Cerebellar cortex (tissue), 1 donor: ENCODE results near the gene ZNF506.
"Not testable (repeated sequence)": the region's sequence is repeated elsewhere in the genome, so short reads cannot be mapped to it uniquely, and the experiment has no call there.

Source experiments
- DNase-seq: peaks from one replicate; pipeline ENCODE4 v3.0.0-alpha.2; 2015; ENCODE audit warnings: low spot score

The ZNF506 gene

DNA sequence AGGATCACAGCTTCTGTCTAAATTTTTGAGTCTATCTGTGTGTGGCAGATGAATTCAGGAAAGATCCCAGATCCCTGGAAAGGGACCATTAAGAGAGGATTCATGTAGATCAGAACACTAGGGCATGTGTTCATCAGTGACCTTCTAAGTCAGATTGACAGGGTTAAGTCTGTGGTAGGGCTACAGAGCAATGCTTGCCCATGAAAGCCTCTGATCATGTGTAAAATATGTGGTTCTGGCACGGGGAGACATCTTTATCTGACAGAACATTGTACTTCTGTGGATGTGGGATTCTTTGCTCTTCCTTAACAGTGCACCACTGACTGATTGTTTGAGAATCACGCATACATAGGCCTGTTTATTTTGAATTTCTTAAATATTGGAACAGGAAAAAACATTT lies 42.9 kb downstream of the ZNF506 start:
- no peak for DNase-seq

DNA sequence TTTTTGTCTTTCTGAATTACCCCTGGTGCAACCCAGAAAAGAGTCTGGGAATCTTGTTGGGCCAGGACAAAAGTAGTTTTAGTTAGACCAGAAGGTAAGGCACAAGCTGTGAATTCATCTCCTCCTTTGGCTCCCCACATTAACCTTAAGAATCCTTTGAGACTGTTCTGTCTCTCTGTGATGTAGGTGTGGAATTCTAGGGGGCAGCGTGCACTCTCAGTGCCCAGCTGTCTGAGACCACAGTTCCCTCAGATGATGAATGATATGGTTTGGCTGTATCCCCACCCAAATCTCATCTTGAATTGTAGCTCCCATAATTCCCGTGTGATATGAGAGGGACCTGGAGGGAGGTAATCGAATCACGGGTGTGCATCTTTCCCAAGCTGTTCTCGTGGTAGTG lies 43.9 kb downstream of the ZNF506 start:
- DNase-seq = no peak

GRCh38 chr19:19776206-19777008 lies 45.1 kb downstream of the ZNF506 start:
- DNase-seq = peak; percentile 100

- no peak for DNase-seq
Observed at GRCh38 chr19:19775891-19776205, 45.7 kb downstream of the ZNF506 start.

DNA sequence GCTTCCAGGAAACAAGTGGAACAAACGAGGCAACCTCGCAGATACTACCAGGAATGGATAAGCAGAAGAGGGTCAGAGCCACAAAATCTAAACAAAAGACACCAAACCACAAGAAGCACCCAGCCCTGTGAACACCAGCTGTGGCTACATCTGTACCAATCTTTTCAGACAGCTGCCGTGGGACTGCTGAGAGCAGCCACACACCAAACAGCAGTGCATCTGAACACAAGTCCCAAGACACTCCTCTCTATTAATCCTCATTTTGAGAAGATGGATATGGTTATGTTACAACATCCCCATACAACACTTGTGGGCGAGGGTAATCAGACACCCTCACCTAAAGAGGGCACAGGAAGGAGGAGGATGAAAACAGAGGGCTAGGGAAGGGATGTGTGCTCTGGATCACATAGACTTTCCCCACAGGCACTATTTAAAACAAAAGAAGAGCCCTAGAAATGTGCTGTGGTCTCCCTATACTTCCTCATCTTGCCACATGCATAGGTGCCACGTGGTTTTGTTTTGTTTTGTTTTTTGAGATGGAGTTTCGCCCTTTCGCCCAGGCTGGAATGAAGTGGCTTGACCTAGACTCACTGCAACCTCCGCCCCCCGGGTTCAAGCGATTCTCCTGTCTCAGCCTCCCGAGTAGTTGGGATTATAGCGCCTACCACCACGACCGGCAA lies 47.1 kb downstream of the ZNF506 start:
- DNase-seq = no peak

- DNase-seq = not testable (repeated sequence)
Observed at GRCh38 chr19:19771963-19772362, 49.6 kb downstream of the ZNF506 start.

GRCh38 chr19:19769971-19770370 lies 51.6 kb downstream of the ZNF506 start:
- DNase-seq = not testable (repeated sequence)

- DNase-seq = no peak
Observed at GRCh38 chr19:19758164-19758563, 63.4 kb downstream of the ZNF506 start.

- no peak for DNase-seq
Observed at GRCh38 chr19:19752760-19753403, 68.7 kb downstream of the ZNF506 start.

DNA sequence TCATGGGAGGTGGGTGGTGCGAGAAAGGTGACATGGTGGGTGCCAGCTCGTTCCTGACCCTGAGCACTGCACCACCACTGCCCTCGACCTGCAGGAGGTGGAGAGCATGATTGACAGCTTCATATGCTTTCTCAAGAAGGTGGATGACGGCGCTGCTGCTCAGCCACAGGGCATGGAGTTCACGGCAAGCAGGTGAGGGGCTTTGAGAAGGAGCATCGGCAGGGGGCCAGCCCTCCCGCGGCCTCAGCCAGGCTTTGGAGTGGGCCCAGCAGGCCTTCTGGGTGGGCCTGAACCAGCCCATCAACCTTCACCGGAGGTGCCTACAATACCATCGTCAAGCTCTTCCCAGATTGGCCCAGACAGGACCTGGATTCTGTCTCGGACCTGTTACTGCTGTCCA lies 69.7 kb downstream of the ZNF506 start:
- DNase-seq = no peak

GRCh38 chr19:19750842-19751790 lies 70.4 kb downstream of the ZNF506 start:
- DNase-seq = no peak

DNA sequence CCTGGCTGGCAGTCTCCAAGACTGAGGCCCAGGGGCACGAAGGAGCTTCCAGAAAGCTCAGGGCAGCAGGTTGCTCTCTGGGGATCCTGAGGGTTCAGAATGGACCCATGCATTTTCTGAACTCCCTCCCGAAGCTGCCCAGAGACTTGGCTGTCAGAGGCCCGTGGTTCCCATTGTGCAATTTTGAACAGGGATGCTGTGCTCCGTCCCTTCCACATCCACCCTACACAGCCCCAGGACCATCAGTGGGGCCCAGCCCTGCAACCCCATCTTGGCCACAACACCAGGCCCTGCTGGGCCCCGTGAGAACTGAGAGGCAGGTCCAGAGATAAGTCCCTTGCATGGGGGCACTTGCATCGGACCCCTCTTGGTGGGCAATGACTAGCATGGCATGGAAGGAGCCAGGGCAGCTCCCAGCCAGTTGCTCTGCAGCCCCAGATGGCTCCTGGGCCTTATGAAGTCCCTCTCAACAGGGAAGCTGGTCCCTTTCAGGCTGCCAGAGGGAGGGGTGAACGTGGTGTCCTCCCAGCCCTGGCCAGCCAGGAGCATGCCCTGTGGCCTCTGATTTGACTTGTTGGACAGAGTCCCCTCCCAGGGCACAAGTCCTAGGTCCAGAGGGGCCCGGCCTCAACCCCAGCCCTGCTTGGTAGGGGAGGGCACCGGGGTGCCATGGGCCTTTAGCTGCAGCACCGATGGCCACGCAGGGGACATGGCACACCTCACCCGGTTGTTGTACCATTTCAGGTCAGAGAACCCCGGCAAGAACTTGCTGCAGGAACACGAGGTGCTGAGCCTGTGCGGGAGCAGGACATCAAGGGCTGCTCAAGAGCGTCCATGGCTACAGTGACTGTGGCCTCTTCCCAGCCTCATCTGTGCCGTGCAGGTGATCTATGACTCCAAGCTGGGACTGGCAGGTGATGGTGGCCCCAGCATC lies 71.4 kb downstream of the ZNF506 start:
- no peak for DNase-seq

DNA sequence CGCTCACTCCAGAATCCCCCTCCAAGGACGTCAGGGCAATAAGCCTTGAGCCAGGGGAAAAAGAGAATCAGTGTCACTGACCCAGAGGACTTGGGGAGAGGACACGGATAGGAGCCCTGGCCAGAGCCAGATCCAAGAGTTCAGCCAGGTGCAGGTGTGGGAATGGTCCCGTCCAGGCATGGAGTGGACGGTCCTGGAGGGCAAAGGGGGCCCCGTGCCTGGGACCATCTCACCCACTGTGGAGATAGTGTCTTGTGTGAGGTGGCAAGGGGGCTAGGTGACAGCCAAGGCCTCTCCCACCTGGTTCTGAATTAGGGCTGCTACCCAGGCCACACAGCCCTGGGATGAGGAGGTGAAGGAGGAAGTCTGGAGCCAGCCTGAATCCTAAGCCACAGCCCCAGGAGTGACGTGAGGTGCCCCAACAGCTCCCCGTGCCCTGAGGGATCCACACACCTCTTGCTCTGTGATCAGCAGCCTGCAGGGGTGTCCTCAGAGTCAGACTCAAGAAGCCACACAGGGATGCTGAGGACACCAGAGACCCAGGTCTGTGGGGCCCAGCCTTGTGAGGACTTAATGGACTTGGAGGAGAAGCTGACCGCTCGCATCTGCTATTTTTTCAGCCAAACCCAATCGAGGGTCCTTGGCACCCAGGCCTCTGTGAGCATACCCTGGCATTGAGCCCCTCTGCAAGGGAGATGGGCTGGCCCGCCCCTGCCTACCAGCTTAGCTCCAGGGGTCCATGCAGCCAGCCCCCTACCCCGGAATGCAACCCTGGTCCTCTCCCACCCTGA lies 72.2 kb downstream of the ZNF506 start:
- DNase-seq = no peak

- DNase-seq = no peak
Observed at GRCh38 chr19:19748249-19748938, 73.2 kb downstream of the ZNF506 start.

DNA sequence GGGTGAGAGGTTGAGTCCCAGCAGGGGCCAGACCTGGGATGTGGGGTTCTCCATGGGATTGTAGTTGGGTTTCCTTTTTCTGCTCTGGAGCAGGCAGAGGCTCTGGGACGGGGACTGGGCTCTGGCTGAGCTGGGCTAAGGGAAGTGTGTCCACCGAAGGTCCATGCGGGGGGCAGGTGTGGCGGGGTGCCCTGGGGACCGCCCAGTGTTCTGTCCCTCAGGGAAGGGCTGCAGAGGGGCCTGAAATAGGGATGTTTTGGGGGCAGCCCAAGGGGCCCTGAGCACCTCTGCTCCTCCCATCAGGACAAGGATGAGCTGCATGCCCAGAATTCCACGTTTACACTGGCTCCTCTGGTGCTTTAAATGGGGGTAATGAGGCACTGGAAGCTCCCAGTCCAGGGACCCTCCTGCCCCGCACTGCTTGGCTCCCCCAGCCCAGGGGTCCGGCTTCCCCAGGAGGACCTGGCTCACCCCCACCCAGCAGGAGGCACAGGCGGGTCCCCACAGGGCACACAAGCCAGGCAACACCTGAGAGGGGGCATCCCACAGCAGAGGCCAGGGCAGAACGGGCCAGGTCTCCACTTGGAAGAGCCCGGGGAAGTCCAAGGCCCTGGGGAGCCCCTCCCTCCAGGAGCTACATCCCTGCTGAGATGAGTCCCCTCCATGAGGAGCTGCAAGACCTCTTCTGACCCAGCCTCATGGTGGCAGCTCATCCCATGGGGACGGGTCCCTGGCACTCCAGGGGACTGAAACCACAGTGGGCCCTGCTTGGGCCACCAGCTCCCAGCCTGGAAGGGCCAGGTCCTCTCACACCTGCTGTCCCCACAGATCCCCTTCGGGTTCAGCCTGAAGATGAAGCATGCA lies 74.0 kb downstream of the ZNF506 start:
- no peak for DNase-seq

GRCh38 chr19:19746286-19747213 lies 75.0 kb downstream of the ZNF506 start:
- DNase-seq = no peak

GRCh38 chr19:19745496-19746285 lies 75.9 kb downstream of the ZNF506 start:
- DNase-seq = no peak
